GM12878 (cell line): ENCODE results near the gene KCNC2. TPM values are rescaled to one million over a fixed set of nuclear protein-coding genes. Genes with fewer than 3 reads are reported as not detected.
A peak's percentile ranks its signal among the peaks of the same experiment; 100 is the strongest.

ENCODE experiments used
- ATAC-seq: fragments of 200-7000 bp; cut with Tn5 transposase; 3 replicates; pipeline ENCODE4 v1.9.1; 2020; ENCODE audit warnings: mild to moderate bottlenecking, moderate library complexity
- BruUV-seq: library from RNA; stranded (reverse); fragments of 400-500 nt; replicated peaks from 2 replicates; lab custom pipeline; 2021; lab: Mats Ljungman, UMichigan
- CTCF ChIA-PET: fragments of 300-600 bp; sonication (Branson Sonifier 250); formaldehyde crosslinking; extraction: SDS; loops from one replicate; lab custom pipeline; 2021; ENCODE audit warnings: inconsistent platforms; lab: Yijun Ruan, JAX
- POLR2A ChIA-PET: fragments of 350-600 bp; formaldehyde crosslinking; extraction: SDS; loops from one replicate; lab custom pipeline; 2021; ENCODE audit warnings: inconsistent platforms; lab: Charles Lee
- RAD21 ChIA-PET: fragments of 300-600 bp; sonication (Branson Sonifier 250); formaldehyde crosslinking; loops from one replicate; lab custom pipeline; 2023; ENCODE audit warnings: antibody characterized with exemption; ENCODE audit not compliant: unreplicated experiment; lab: Charles Lee
- SMC1A ChIA-PET: fragments of 300-600 bp; sonication (Branson Sonifier 250); formaldehyde crosslinking; loops from one replicate; lab custom pipeline; 2023; ENCODE audit not compliant: unreplicated experiment, uncharacterized antibody; lab: Charles Lee
- DNase-seq: peaks from one replicate; pipeline ENCODE4 v3.0.0-alpha.2; 2011; ENCODE audit warnings: low read depth, low spot score
- FAIRE-seq: peaks from 3 replicates; lab custom pipeline; 2011; peaks lifted over from hg19 to GRCh38; lab: Jason Lieb, UNC
- H2AFZ ChIP-seq: 2 replicates; pipeline ENCODE4 v1.6.0; 2011; ENCODE audit warnings: low read depth, low read length, control low read depth; ENCODE audit not compliant: control insufficient read depth
- H3K27ac ChIP-seq: 2 replicates; pipeline ENCODE4 v1.5.1; 2011; ENCODE audit warnings: control low read depth; ENCODE audit not compliant: control insufficient read depth, insufficient read depth
- H3K27me3 ChIP-seq, 2 experiments: replicated peaks in 1 of 2; 2 replicates each; pipeline versions ENCODE4 v1.6.0 to v1.6.1; 2011; ENCODE audit warnings: low read length in 1 of 2; ENCODE audit not compliant: control insufficient read depth in 2 of 2, insufficient read depth in 2 of 2
- H3K36me3 ChIP-seq, 2 experiments: 2 replicates each; pipeline ENCODE4 v1.5.1; 2011; ENCODE audit warnings: low read length in 1 of 2; ENCODE audit not compliant: control insufficient read depth in 2 of 2, insufficient read depth in 2 of 2
- H3K4me1 ChIP-seq: 2 replicates; pipeline ENCODE4 v1.6.1; 2011; ENCODE audit warnings: mild to moderate bottlenecking, low read length, moderate library complexity, mixed read lengths; ENCODE audit not compliant: control insufficient read depth, insufficient read depth
- H3K4me2 ChIP-seq: 2 replicates; pipeline ENCODE4 v1.6.0; 2011; ENCODE audit warnings: control low read depth; ENCODE audit not compliant: control insufficient read depth, insufficient read depth
- H3K4me3 ChIP-seq: fragments of 200-600 bp; sonication (generic); 2 replicates; pipeline ENCODE4 v1.5.1; 2016
- H3K79me2 ChIP-seq: 2 replicates; pipeline ENCODE4 v1.6.0; 2011; ENCODE audit warnings: low read length; ENCODE audit not compliant: control insufficient read depth, insufficient read depth
- H3K9ac ChIP-seq: 2 replicates; pipeline ENCODE4 v1.8.0; 2011; ENCODE audit warnings: low read length, control low read depth, mixed read lengths; ENCODE audit not compliant: control insufficient read depth, insufficient read depth
- H3K9me3 ChIP-seq: replicated peaks from 3 replicates; pipeline ENCODE4 v1.5.1; 2011; ENCODE audit warnings: mild to moderate bottlenecking, low read length; ENCODE audit not compliant: control insufficient read depth, insufficient read depth
- H4K20me1 ChIP-seq: 2 replicates; pipeline ENCODE4 v1.6.0; 2011; ENCODE audit not compliant: control insufficient read depth, insufficient read depth
- EGR1 ChIP-seq, 2 experiments: IDR thresholded peaks; 1 replicate in 1 of 2; 2 replicates in 1 of 2; pipeline ENCODE4 v1.6.1; 2011 to 2012; ENCODE audit warnings: low read depth in 2 of 2, low read length in 2 of 2, borderline replicate concordance in 1 of 2, mild to moderate bottlenecking in 1 of 2, moderate library complexity in 1 of 2
- WGBS: methylation state at CpG from one replicate; pipeline ENCODE4 v1.1.6; 2016; ENCODE audit warnings: low lambda C conversion rate; ENCODE audit not compliant: insufficient replicate concordance, insufficient coverage; ENCODE audit errors: missing lambda C conversion rate; 5-methylcytosine and 5-hydroxymethylcytosine counted together
- in situ Hi-C: fragments of 300-500 bp; cut with MboI; formaldehyde crosslinking; loops from 9 replicates; pipeline ENCODE4 v1.14.3; 2018; ENCODE audit warnings: mixed read lengths
- intact Hi-C: fragments of 100-400 bp; cut with micrococcal nuclease; formaldehyde crosslinking; loops from one replicate; pipeline ENCODE4 v1.14.2; 2022; ENCODE audit not compliant: unreplicated experiment
- polyA plus RNA-seq, 11 experiments: library from polyadenylated mRNA; depleted of rRNA in 4 of 11; unstranded in 6 of 11; stranded (reverse) in 5 of 11; fragments of >200 nt; fragmentation: Nextera tagmentation in 4 of 11; fragmentation: Illumina TruSeq in 1 of 11; extraction: Ambion mirVana in 4 of 11; extraction: Trizol in 1 of 11; gene quantifications; 1 replicate in 1 of 11; 2 replicates in 10 of 11; pipeline versions ENCODE4 v1.2.1 to v1.2.3, GENCODE V29; 2011 to 2016; ENCODE audit warnings: inconsistent platforms in 2 of 11, missing spikeins in 2 of 11, low read depth in 1 of 11
- total RNA-seq, 4 experiments: library from RNA; depleted of rRNA in 3 of 4; stranded (reverse); fragments of >200 nt in 3 of 4; fragmentation: Illumina TruSeq in 1 of 4; extraction: Trizol in 1 of 4; gene quantifications; 2 replicates each; pipeline versions ENCODE4 v1.2.1 to v1.2.3, GENCODE V29; 2013 to 2021
- TF ChIP-seq, protein P1 (sequence below): IDR thresholded peaks from 2 replicates; pipeline ENCODE4 v1.6.1; 2011; ENCODE audit warnings: borderline replicate concordance, low read depth, mild to moderate bottlenecking, moderate library complexity, low read length; ENCODE audit not compliant: insufficient read depth, poor library complexity, severe bottlenecking
- TF ChIP-seq, protein P2 (sequence below): IDR thresholded peaks from 2 replicates; pipeline ENCODE4 v1.6.1; 2012; ENCODE audit warnings: mild to moderate bottlenecking, low read depth, low read length

Gene KCNC2
- total and polyA plus RNA-seq, 10 of the 15 experiments (the other 5 are each of a cell fraction or from before 2014, with no cell fraction given), result 0.03 to 2.3 (median 0.08) TPM; not detected in 7

DNA sequence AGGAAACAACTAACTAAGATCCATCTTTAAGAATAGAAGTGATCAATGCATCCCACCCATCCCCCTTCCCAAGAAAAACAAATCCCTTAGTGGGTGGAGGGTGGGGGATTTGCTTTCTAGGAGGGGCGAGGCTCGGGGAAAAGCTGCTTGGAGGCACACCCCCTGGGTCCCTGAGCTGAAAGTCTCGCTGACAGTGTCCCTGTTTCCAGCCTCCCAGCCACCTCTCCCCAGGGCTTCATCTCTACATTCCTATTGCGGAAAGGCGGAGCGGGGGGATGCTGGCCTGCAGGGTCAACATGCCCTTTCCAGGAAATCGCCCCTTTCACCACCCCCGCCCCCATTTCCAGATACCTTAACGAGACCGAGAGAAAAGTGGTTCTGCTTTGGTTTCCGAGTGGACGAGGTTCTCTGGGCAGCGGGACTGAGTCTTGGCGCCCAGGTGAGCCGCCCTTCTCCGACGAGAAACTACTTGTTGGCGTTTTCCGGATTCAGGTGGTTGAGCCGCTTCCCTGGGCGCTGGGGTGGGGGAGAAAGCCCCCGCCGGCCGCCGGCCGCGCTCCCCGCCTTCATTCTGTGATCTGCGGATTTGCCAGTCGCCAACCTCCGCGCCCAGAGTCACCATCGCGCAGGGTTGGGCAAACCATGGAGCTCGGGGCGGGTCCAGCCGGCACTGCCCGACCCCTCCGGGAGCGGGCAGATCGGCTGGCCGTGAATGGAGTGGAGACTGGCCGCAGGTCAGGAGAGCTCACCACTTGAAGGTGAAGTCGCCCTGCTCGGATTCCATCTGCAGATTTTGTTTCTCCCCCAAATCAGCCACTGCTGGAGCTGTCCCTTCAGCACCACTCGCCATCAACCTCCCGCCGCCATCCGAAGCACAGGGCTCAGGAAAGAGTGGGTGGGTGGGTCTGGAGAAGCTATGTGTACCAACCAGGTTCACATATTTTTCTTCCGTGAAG, 505 bp downstream of the KCNC2 start:
- H3K9ac ChIP-seq, result no peak overlapping the region
- H4K20me1 ChIP-seq, result no peaks in the 10 kb centered on the region
- 28% methylated on average over 48 of the region's 50 CpGs for WGBS
- DNase-seq, result no peak
- in situ Hi-C loops (no loop called here), intact Hi-C loops (no loop called here)
- H3K9me3 ChIP-seq, result no peaks in the 10 kb centered on the region
- no peak for TF ChIP-seq EGR1 (IDR thresholded peaks at IDR 0.05; ENCODE audit: borderline replicate concordance in 1 of 2, low read depth in 2 of 2, low read length in 2 of 2)
- TF ChIP-seq, protein P1, sequence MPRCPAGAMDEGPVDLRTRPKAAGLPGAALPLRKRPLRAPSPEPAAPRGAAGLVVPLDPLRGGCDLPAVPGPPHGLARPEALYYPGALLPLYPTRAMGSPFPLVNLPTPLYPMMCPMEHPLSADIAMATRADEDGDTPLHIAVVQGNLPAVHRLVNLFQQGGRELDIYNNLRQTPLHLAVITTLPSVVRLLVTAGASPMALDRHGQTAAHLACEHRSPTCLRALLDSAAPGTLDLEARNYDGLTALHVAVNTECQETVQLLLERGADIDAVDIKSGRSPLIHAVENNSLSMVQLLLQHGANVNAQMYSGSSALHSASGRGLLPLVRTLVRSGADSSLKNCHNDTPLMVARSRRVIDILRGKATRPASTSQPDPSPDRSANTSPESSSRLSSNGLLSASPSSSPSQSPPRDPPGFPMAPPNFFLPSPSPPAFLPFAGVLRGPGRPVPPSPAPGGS, result no peak
- TF ChIP-seq, protein P2, sequence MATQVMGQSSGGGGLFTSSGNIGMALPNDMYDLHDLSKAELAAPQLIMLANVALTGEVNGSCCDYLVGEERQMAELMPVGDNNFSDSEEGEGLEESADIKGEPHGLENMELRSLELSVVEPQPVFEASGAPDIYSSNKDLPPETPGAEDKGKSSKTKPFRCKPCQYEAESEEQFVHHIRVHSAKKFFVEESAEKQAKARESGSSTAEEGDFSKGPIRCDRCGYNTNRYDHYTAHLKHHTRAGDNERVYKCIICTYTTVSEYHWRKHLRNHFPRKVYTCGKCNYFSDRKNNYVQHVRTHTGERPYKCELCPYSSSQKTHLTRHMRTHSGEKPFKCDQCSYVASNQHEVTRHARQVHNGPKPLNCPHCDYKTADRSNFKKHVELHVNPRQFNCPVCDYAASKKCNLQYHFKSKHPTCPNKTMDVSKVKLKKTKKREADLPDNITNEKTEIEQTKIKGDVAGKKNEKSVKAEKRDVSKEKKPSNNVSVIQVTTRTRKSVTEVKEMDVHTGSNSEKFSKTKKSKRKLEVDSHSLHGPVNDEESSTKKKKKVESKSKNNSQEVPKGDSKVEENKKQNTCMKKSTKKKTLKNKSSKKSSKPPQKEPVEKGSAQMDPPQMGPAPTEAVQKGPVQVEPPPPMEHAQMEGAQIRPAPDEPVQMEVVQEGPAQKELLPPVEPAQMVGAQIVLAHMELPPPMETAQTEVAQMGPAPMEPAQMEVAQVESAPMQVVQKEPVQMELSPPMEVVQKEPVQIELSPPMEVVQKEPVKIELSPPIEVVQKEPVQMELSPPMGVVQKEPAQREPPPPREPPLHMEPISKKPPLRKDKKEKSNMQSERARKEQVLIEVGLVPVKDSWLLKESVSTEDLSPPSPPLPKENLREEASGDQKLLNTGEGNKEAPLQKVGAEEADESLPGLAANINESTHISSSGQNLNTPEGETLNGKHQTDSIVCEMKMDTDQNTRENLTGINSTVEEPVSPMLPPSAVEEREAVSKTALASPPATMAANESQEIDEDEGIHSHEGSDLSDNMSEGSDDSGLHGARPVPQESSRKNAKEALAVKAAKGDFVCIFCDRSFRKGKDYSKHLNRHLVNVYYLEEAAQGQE, result peak; percentile 77
- H2AFZ ChIP-seq, result no peak overlapping the region
- H3K27ac ChIP-seq, result no peak overlapping the region
- H3K79me2 ChIP-seq, result no peaks in the 10 kb centered on the region
- POLR2A ChIA-PET, result no interaction called here
- FAIRE-seq, result no peak
- H3K4me2 ChIP-seq, result no peak overlapping the region
- SMC1A ChIA-PET, result interaction anchor here (1.0 kb wide), 1 partner anchor 19 kb away, joined by 3 read pairs; no protein-coding TSS in a partner anchor
- H3K27me3 ChIP-seq, result peaks cover 2 to 5% of the 10 kb centered on the region in 2 experiments; a peak in 3 of 4 replicates
- no peaks in the 10 kb centered on the region for H3K4me1 ChIP-seq
- BruUV-seq, result no TSS peak
- no peaks in the 10 kb centered on the region for H3K36me3 ChIP-seq
- peak; percentile 33; the same call in 1 of the 3 replicates for ATAC-seq
- H3K4me3 ChIP-seq, result no peak overlapping the region
- CTCF ChIA-PET, result no interaction called here
- RAD21 ChIA-PET, result no interaction called here
